DOHH2 (cell line): ENCODE data around the gene COQ10B.
"Not testable (repeated sequence)": the region's sequence is repeated elsewhere in the genome, so short reads cannot be mapped to it uniquely, and the experiment has no call there.

Experiments
- H3F3A ChIP-seq: fragments of 200-600 bp; sonication (generic), shearing (Covaris generic); 2 replicates; pipeline ENCODE4 v1.6.0; 2016; ENCODE audit warnings: antibody characterized with exemption, mild to moderate bottlenecking; ENCODE audit not compliant: control insufficient read depth, insufficient read depth
- H3K27ac ChIP-seq: fragments of 200-600 bp; sonication (generic); 2 replicates; pipeline ENCODE4 v1.5.1; 2014; ENCODE audit warnings: low read depth, mild to moderate bottlenecking, low read length, moderate library complexity
- H3K27me3 ChIP-seq: fragments of 200-600 bp; sonication (generic); 2 replicates; pipeline ENCODE4 v1.6.1; 2014; ENCODE audit warnings: mild to moderate bottlenecking, low read length, mixed read lengths; ENCODE audit not compliant: control insufficient read depth
- H3K36me3 ChIP-seq: fragments of 200-600 bp; sonication (generic); 2 replicates; pipeline ENCODE4 v1.6.1; 2014; ENCODE audit warnings: mild to moderate bottlenecking, low read length, moderate library complexity, mixed read lengths; ENCODE audit not compliant: control insufficient read depth
- H3K4me1 ChIP-seq: fragments of 200-600 bp; sonication (generic); 2 replicates; pipeline ENCODE4 v1.6.1; 2014; ENCODE audit warnings: mild to moderate bottlenecking, low read length, mixed read lengths; ENCODE audit not compliant: control insufficient read depth
- H3K4me2 ChIP-seq: fragments of 200-600 bp; sonication (generic); 2 replicates; pipeline ENCODE4 v1.6.0; 2014; ENCODE audit warnings: mild to moderate bottlenecking, low read length, moderate library complexity
- H3K4me3 ChIP-seq: fragments of 200-600 bp; sonication (generic); 2 replicates; pipeline ENCODE4 v1.5.1; 2014; ENCODE audit warnings: mild to moderate bottlenecking, low read length, mixed read lengths
- H3K79me2 ChIP-seq: fragments of 200-600 bp; sonication (generic); 2 replicates; pipeline ENCODE4 v1.6.1; 2014; ENCODE audit warnings: mild to moderate bottlenecking, low read length, mixed read lengths; ENCODE audit not compliant: control insufficient read depth
- H3K9me2 ChIP-seq: fragments of 200-600 bp; sonication (generic); replicated peaks from 2 replicates; pipeline ENCODE4 v1.6.1; 2014; ENCODE audit warnings: mild to moderate bottlenecking, low read length, mixed read lengths; ENCODE audit not compliant: control insufficient read depth
- H3K9me3 ChIP-seq: fragments of 200-600 bp; sonication (generic); 2 replicates; pipeline ENCODE4 v1.6.1; 2014; ENCODE audit warnings: antibody characterized with exemption, low read length, mixed read lengths; ENCODE audit not compliant: control insufficient read depth, insufficient read depth
- H4K20me1 ChIP-seq: fragments of 200-600 bp; sonication (generic); 2 replicates; pipeline ENCODE4 v1.6.0; 2014; ENCODE audit warnings: low read depth, mild to moderate bottlenecking, antibody characterized with exemption, low read length, moderate library complexity; ENCODE audit not compliant: control insufficient read depth, insufficient read depth
- CTCF ChIP-seq: fragments of 200-600 bp; sonication (generic); IDR thresholded peaks from one replicate; pipeline ENCODE4 v1.5.1; 2014; ENCODE audit warnings: antibody characterized with exemption, mild to moderate bottlenecking, low read depth, low read length; ENCODE audit not compliant: poor library complexity, severe bottlenecking
- EZH2phosphoT487 ChIP-seq: fragments of 200-600 bp; sonication (generic); IDR thresholded peaks from 2 replicates; pipeline ENCODE4 v1.6.1; 2017; ENCODE audit warnings: borderline replicate concordance, mild to moderate bottlenecking, antibody characterized with exemption, low read length, moderate library complexity, mixed read lengths

Gene COQ10B

GRCh38 chr2:197445746-197446145, 7.6 kb upstream of the COQ10B start:
- no peaks in the 10 kb centered on the region for H3K27me3 ChIP-seq
- no peaks in the 10 kb centered on the region for H3K9me2 ChIP-seq
- H3F3A ChIP-seq, result no peaks in the 10 kb centered on the region; the same call in 1 of the 2 replicates
- no peaks in the 10 kb centered on the region for H3K9me3 ChIP-seq
- no peaks in the 10 kb centered on the region for H3K36me3 ChIP-seq
- no peak overlapping the region for H3K4me3 ChIP-seq
- H3K79me2 ChIP-seq, result no peaks in the 10 kb centered on the region
- TF ChIP-seq CTCF (no peak), EZH2phosphoT487 (no peak)
- H4K20me1 ChIP-seq, result no peaks in the 10 kb centered on the region
- no peak overlapping the region for H3K27ac ChIP-seq
- H3K4me2 ChIP-seq, result no peak overlapping the region
- H3K4me1 ChIP-seq, result no peaks in the 10 kb centered on the region

GRCh38 chr2:197446844-197447243, 6.5 kb upstream of the COQ10B start:
- no peaks in the 10 kb centered on the region for H4K20me1 ChIP-seq
- TF ChIP-seq CTCF (no peak), EZH2phosphoT487 (no peak)
- no peak overlapping the region for H3K4me2 ChIP-seq
- no peaks in the 10 kb centered on the region; the same call in 1 of the 2 replicates for H3F3A ChIP-seq
- H3K79me2 ChIP-seq, result no peaks in the 10 kb centered on the region
- no peak overlapping the region for H3K4me3 ChIP-seq
- H3K9me3 ChIP-seq, result no peaks in the 10 kb centered on the region
- no peaks in the 10 kb centered on the region for H3K9me2 ChIP-seq
- no peaks in the 10 kb centered on the region for H3K36me3 ChIP-seq
- no peaks in the 10 kb centered on the region for H3K4me1 ChIP-seq
- no peak overlapping the region for H3K27ac ChIP-seq
- H3K27me3 ChIP-seq, result no peaks in the 10 kb centered on the region

- Histone ChIP-seq H3K4me2 (no peak overlapping the region), H3K36me3 (peaks cover 2% of the 10 kb centered on the region), H4K20me1 (0 out of 2 replicates have a peak, but pooled peaks cover 4% of the 10 kb centered on the region), H3K9me3 (no peaks in the 10 kb centered on the region), H3K79me2 (peaks cover 26% of the 10 kb centered on the region), H3K4me3 (no peak overlapping the region), H3K27me3 (no peaks in the 10 kb centered on the region), H3F3A (no peaks in the 10 kb centered on the region), H3K9me2 (no peaks in the 10 kb centered on the region), H3K27ac (no peak overlapping the region), H3K4me1 (peaks cover 17% of the 10 kb centered on the region)
- TF ChIP-seq CTCF (no peak), EZH2phosphoT487 (no peak)
Measured at GRCh38 chr2:197450465-197450864, 2.9 kb upstream of the COQ10B start.

- not testable (repeated sequence) for H4K20me1 ChIP-seq, H3K4me3 ChIP-seq, H3K9me3 ChIP-seq, H3K9me2 ChIP-seq, H3K27ac ChIP-seq, H3F3A ChIP-seq, H3K4me2 ChIP-seq, H3K36me3 ChIP-seq, H3K27me3 ChIP-seq
- Histone ChIP-seq H3K79me2 (peaks cover 31% of the 10 kb centered on the region), H3K4me1 (peaks cover 17% of the 10 kb centered on the region)
Measured at GRCh38 chr2:197450935-197451358, 2.4 kb upstream of the COQ10B start.
